ENCODE measurements around the gene CCR5. TPM values are rescaled to one million over a fixed set of nuclear protein-coding genes. Genes with fewer than 3 reads are reported as not detected.

CCR5 gene
- total and polyA plus RNA-seq, 2 of the 13 experiments (the other 11 are each of a cell fraction or from before 2014, with no cell fraction given), result not detected

- WGBS (ENCODE audit: low lambda C conversion rate), result 0% methylated on average over 1 of the region's 1 CpG
- Histone ChIP-seq H3K79me2 (ENCODE audit: insufficient read depth, low read length) (no peaks in the 10 kb centered on the region), H3K36me3 (replicated peaks in 1 of 2; ENCODE audit: control insufficient read depth in 1 of 2, insufficient read depth in 2 of 2, low read length in 2 of 2) (no peaks in the 10 kb centered on the region), H3K4me1 (ENCODE audit: insufficient read depth, low read length) (no peaks in the 10 kb centered on the region), H3K9ac (ENCODE audit: insufficient read depth, low read depth, low read length) (no peak overlapping the region), H3K4me2 (ENCODE audit: low read depth, low read length) (no peak overlapping the region), H2AFZ (ENCODE audit: low read length) (no peak overlapping the region), H3K27me3 (ENCODE audit: control insufficient read depth in 1 of 2, insufficient read depth in 2 of 2, low read length in 2 of 2) (peaks cover 0 to 3% of the 10 kb centered on the region in 2 experiments; a peak in 1 of 5 replicates), H4K20me1 (ENCODE audit: insufficient read depth, low read length) (no peaks in the 10 kb centered on the region), H3K27ac (ENCODE audit: extremely low read length, insufficient read depth, low read length) (no peak overlapping the region), H3K9me3 (ENCODE audit: low read length) (no peaks in the 10 kb centered on the region), H3K4me3 (replicated peaks in 1 of 3; ENCODE audit: insufficient read depth in 1 of 3, low read depth in 2 of 3, low read length in 3 of 3) (no peak overlapping the region)
- intact Hi-C loops (cut with micrococcal nuclease; ENCODE audit: unreplicated experiment) (no loop called here), in situ Hi-C loops (cut with HindIII; ENCODE audit: extremely low pct_ligation_motif_present, low pct_unique_long_range_greater_than_20kb) (no loop called here)
- no peak for FAIRE-seq
- DNase-seq (ENCODE audit: low spot score), result no peak
- no peak for ATAC-seq
- BruUV-seq (replicated peaks), result no TSS peak
- TF ChIP-seq ZBTB39 (CRISPR knock-in tag; IDR thresholded peaks at IDR 0.05), result no peak
- no peak for TF ChIP-seq FOXK1 (CRISPR knock-in tag; IDR thresholded peaks at IDR 0.05; ENCODE audit: borderline replicate concordance, low read depth)
- no peak for TF ChIP-seq ZNF326 (CRISPR knock-in tag; IDR thresholded peaks at IDR 0.05; ENCODE audit: borderline replicate concordance)
- no peak for TF ChIP-seq FOXM1 (CRISPR knock-in tag; IDR thresholded peaks at IDR 0.05)
- no peak for TF ChIP-seq ATM (IDR thresholded peaks at IDR 0.05; ENCODE audit: borderline replicate concordance)
- TF ChIP-seq RBFOX2 (IDR thresholded peaks at IDR 0.05; ENCODE audit: low read depth, low read length), result no peak
- TF ChIP-seq ZC3H13 (CRISPR knock-in tag; IDR thresholded peaks at IDR 0.05), result no peak
- no peak for TF ChIP-seq ZNF607 (CRISPR knock-in tag; IDR thresholded peaks at IDR 0.05; ENCODE audit: borderline replicate concordance)
- ChIA-PET POLR2A (no interaction called here), CTCF (ENCODE audit: low intra/inter-chr PET ratio, low total read pairs) (no interaction called here)
Observed at GRCh38 chr3:46321461-46322104, 49.2 kb upstream of the CCR5 start.
